Measurements from ENCODE around the gene DIS3L2. TPM values are rescaled to one million over a fixed set of nuclear protein-coding genes. Genes with fewer than 3 reads are reported as not detected.

DIS3L2 gene
- total RNA-seq, 4 donors from 2014 or later, result 10.3 to 63.9 (median 29.7) TPM

- no peak for DNase-seq
- intact Hi-C loops (cut with DNase I; ENCODE audit: low total_unique reads), result loop anchor here (10.0 kb wide), 1 partner anchor 395 kb away; the partner anchor contains the start of gene NPPC
- H3K27me3 ChIP-seq, result no peaks in the 10 kb centered on the region
- H3K4me3 ChIP-seq, result no peak overlapping the region
- no peak for TF ChIP-seq POLR2A (IDR thresholded peaks at IDR 0.05)
- no peak for TF ChIP-seq CTCF (IDR thresholded peaks at IDR 0.05)
- no peaks in the 10 kb centered on the region for H3K36me3 ChIP-seq
- H3K27ac ChIP-seq, result no peak overlapping the region
- no peaks in the 10 kb centered on the region for H3K9me3 ChIP-seq
- no peaks in the 10 kb centered on the region for H3K4me1 ChIP-seq
Measured at GRCh38 chr2:232319803-232320442, 358.4 kb downstream of the DIS3L2 start.

GRCh38 chr2:232320443-232320803 lies 358.9 kb downstream of the DIS3L2 start:
- intact Hi-C loops (cut with DNase I; ENCODE audit: low total_unique reads), result loop anchor here (10.0 kb wide), 1 partner anchor 396 kb away; the partner anchor contains the start of gene NPPC

GRCh38 chr2:232321156-232321816 lies 359.8 kb downstream of the DIS3L2 start:
- H3K27me3 ChIP-seq, result no peaks in the 10 kb centered on the region
- no peaks in the 10 kb centered on the region for H3K4me1 ChIP-seq
- intact Hi-C loops (cut with DNase I; ENCODE audit: low total_unique reads), result loop anchor here (10.0 kb wide), 1 partner anchor 396 kb away; the partner anchor contains the start of gene NPPC
- TF ChIP-seq CTCF (IDR thresholded peaks at IDR 0.05) (no peak), POLR2A (IDR thresholded peaks at IDR 0.05) (no peak)
- H3K27ac ChIP-seq, result no peak overlapping the region
- peak in 1 of 2 donors; percentile 6 for DNase-seq
- H3K4me3 ChIP-seq, result no peak overlapping the region
- H3K9me3 ChIP-seq, result no peaks in the 10 kb centered on the region
- no peaks in the 10 kb centered on the region for H3K36me3 ChIP-seq

More at GRCh38 chr2:232320443-232320803, 358.9 kb downstream of the DIS3L2 start:
- no peaks in the 10 kb centered on the region for H3K36me3 ChIP-seq
- no peaks in the 10 kb centered on the region for H3K27me3 ChIP-seq
- no peak overlapping the region for H3K4me3 ChIP-seq
- TF ChIP-seq POLR2A (IDR thresholded peaks at IDR 0.05) (no peak), CTCF (IDR thresholded peaks at IDR 0.05) (no peak)
- H3K9me3 ChIP-seq, result no peaks in the 10 kb centered on the region
- H3K27ac ChIP-seq, result no peak overlapping the region
- no peaks in the 10 kb centered on the region for H3K4me1 ChIP-seq
- DNase-seq, result no peak

- Histone ChIP-seq H3K27ac (no peak overlapping the region), H3K4me3 (no peak overlapping the region), H3K36me3 (no peaks in the 10 kb centered on the region), H3K4me1 (no peaks in the 10 kb centered on the region), H3K27me3 (no peaks in the 10 kb centered on the region), H3K9me3 (no peaks in the 10 kb centered on the region)
- intact Hi-C loops (cut with DNase I; ENCODE audit: low total_unique reads), result loop anchor here (10.0 kb wide), 1 partner anchor 397 kb away; the partner anchor contains the start of gene NPPC
- TF ChIP-seq POLR2A (IDR thresholded peaks at IDR 0.05) (no peak), CTCF (IDR thresholded peaks at IDR 0.05) (no peak)
- peak in 1 of 2 donors; percentile 5 for DNase-seq
Measured at GRCh38 chr2:232321817-232322559, 360.5 kb downstream of the DIS3L2 start.

Data from uterus (tissue), 4 donors.